Measurements from ENCODE around the gene CTXND1.

DNA sequence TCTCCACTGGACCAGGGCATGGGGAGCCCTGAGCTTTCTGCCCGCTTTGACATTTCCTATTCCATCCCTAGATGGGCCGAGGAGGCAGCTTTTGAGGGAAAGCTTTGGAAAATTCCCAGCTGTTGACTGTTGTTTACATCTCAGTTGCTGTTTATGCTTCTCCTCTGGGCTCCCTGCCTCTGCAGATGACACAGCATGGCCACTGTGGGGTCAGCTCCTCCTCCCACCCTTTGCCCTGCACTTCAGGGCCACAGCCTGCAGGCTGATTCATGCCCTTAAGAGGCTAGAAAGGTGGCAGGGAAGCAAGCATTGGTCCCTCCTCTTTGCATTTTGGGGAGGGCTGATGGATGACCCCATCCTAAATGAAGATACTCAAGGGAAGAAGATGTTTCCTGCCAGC, 8.5 kb upstream of the CTXND1 start:
- TF ChIP-seq POLR2A (IDR thresholded peaks at IDR 0.05) (no peak), CTCF (IDR thresholded peaks at IDR 0.05) (no peak)
